ENCODE measurements around the gene NKX1-1.

NKX1-1 gene

GRCh38 chr4:1402516-1403091, 3.6 kb downstream of the NKX1-1 start:
- no peaks in the 10 kb centered on the region for H3K79me2 ChIP-seq (ENCODE audit: insufficient read depth, low read length)
- no peaks in the 10 kb centered on the region for H4K20me1 ChIP-seq (ENCODE audit: low read depth, low read length)
- H3K9ac ChIP-seq (ENCODE audit: low read length), result no peak overlapping the region
- no peak overlapping the region for H3K4me3 ChIP-seq (ENCODE audit: insufficient read depth, low read length, poor library complexity, severe bottlenecking)
- no peak overlapping the region for H2AFZ ChIP-seq (ENCODE audit: low read depth, low read length, severe bottlenecking)
- no peaks in the 10 kb centered on the region for H3F3A ChIP-seq (ENCODE audit: insufficient read depth)
- no peaks in the 10 kb centered on the region for H3K27me3 ChIP-seq (ENCODE audit: low read length)
- no peak overlapping the region for H3K4me2 ChIP-seq (ENCODE audit: low read depth, low read length, poor library complexity, severe bottlenecking)
- no peak overlapping the region for H3K27ac ChIP-seq (ENCODE audit: low read depth, low read length)
- H3K9me3 ChIP-seq (ENCODE audit: insufficient read depth, low read length), result peaks cover 10% of the 10 kb centered on the region; the same call in 1 of the 2 replicates
- no peaks in the 10 kb centered on the region for H3K9me2 ChIP-seq (replicated peaks; ENCODE audit: insufficient read depth, low read length)
- TF ChIP-seq EZH2phosphoT487 (conservative IDR thresholded peaks at IDR 0.05; ENCODE audit: low read length) (no peak), CTCF (IDR thresholded peaks at IDR 0.05; ENCODE audit: insufficient read depth, low read length, poor library complexity, severe bottlenecking) (no peak)
- no peaks in the 10 kb centered on the region for H3K36me3 ChIP-seq (ENCODE audit: low read length)

GRCh38 chr4:1402021-1402515, 4.2 kb downstream of the NKX1-1 start:
- H3K27me3 ChIP-seq (ENCODE audit: low read length), result no peaks in the 10 kb centered on the region
- no peak overlapping the region for H3K4me3 ChIP-seq (ENCODE audit: insufficient read depth, low read length, poor library complexity, severe bottlenecking)
- no peaks in the 10 kb centered on the region for H3K9me2 ChIP-seq (replicated peaks; ENCODE audit: insufficient read depth, low read length)
- no peaks in the 10 kb centered on the region for H3K36me3 ChIP-seq (ENCODE audit: low read length)
- H3K4me2 ChIP-seq (ENCODE audit: low read depth, low read length, poor library complexity, severe bottlenecking), result no peak overlapping the region
- no peaks in the 10 kb centered on the region for H3K79me2 ChIP-seq (ENCODE audit: insufficient read depth, low read length)
- no peak overlapping the region for H3K27ac ChIP-seq (ENCODE audit: low read depth, low read length)
- no peaks in the 10 kb centered on the region for H3F3A ChIP-seq (ENCODE audit: insufficient read depth)
- H2AFZ ChIP-seq (ENCODE audit: low read depth, low read length, severe bottlenecking), result no peak overlapping the region
- no peak overlapping the region for H3K9ac ChIP-seq (ENCODE audit: low read length)
- TF ChIP-seq CTCF (IDR thresholded peaks at IDR 0.05; ENCODE audit: insufficient read depth, low read length, poor library complexity, severe bottlenecking) (no peak), EZH2phosphoT487 (conservative IDR thresholded peaks at IDR 0.05; ENCODE audit: low read length) (no peak)
- H4K20me1 ChIP-seq (ENCODE audit: low read depth, low read length), result no peaks in the 10 kb centered on the region
- peaks cover 14% of the 10 kb centered on the region; the same call in 1 of the 2 replicates for H3K9me3 ChIP-seq (ENCODE audit: insufficient read depth, low read length)

- Histone ChIP-seq H3K9me3 (ENCODE audit: insufficient read depth, low read length) (peaks cover 19% of the 10 kb centered on the region; the same call in 1 of the 2 replicates), H3K27ac (ENCODE audit: low read depth, low read length) (no peak overlapping the region), H2AFZ (ENCODE audit: low read depth, low read length, severe bottlenecking) (no peak overlapping the region), H4K20me1 (ENCODE audit: low read depth, low read length) (no peaks in the 10 kb centered on the region), H3K36me3 (ENCODE audit: low read length) (no peaks in the 10 kb centered on the region), H3K4me2 (ENCODE audit: low read depth, low read length, poor library complexity, severe bottlenecking) (no peak overlapping the region), H3K9ac (ENCODE audit: low read length) (no peak overlapping the region), H3K27me3 (ENCODE audit: low read length) (no peaks in the 10 kb centered on the region), H3K79me2 (ENCODE audit: insufficient read depth, low read length) (no peaks in the 10 kb centered on the region), H3K4me3 (ENCODE audit: insufficient read depth, low read length, poor library complexity, severe bottlenecking) (no peak overlapping the region), H3K9me2 (replicated peaks; ENCODE audit: insufficient read depth, low read length) (no peaks in the 10 kb centered on the region), H3F3A (ENCODE audit: insufficient read depth) (no peaks in the 10 kb centered on the region)
- TF ChIP-seq EZH2phosphoT487 (conservative IDR thresholded peaks at IDR 0.05; ENCODE audit: low read length) (no peak), CTCF (IDR thresholded peaks at IDR 0.05; ENCODE audit: insufficient read depth, low read length, poor library complexity, severe bottlenecking) (no peak)
These were observed 4.7 kb downstream of the NKX1-1 start for GRCh38 chr4:1401409-1402020.
